Putamen (tissue), 1 donor: Measurements from ENCODE around the gene DOCK4.

Experiments used
- DNase-seq: peaks from one replicate; pipeline ENCODE4 v3.0.0-alpha.2; 2016; ENCODE audit warnings: low spot score

DOCK4 gene

GRCh38 chr7:112052498-112052897 lies 153.7 kb downstream of the DOCK4 start:
- DNase-seq = no peak

DNA sequence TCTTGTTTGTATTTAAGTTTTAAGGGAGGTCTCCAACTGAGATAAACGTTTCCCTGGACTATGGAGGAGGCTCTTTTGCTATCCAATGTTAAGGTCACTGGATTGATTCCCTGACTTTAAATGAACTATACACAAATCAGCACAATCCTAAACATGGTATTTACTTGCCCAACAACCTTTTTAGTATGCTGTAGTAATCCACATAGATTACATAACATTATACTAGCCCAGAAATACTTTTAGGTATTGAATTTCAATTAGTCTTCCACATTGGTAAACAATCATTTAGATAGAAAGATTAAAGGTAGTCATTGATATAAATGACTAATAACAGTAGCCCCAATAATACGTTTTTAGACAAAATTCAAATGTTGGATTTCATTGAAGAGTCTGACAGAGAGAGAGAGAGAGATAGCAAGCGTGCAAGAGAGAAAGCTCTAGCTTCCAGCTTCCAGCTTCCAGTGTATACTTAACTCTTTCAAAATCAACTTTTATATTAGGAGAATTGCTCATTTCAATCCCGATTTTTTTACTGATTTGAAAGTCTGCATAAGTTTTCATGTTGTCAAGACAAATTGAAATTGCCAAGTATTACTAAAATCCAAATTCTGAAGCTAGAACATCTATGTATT lies 155.8 kb downstream of the DOCK4 start:
- DNase-seq = no peak

DNA sequence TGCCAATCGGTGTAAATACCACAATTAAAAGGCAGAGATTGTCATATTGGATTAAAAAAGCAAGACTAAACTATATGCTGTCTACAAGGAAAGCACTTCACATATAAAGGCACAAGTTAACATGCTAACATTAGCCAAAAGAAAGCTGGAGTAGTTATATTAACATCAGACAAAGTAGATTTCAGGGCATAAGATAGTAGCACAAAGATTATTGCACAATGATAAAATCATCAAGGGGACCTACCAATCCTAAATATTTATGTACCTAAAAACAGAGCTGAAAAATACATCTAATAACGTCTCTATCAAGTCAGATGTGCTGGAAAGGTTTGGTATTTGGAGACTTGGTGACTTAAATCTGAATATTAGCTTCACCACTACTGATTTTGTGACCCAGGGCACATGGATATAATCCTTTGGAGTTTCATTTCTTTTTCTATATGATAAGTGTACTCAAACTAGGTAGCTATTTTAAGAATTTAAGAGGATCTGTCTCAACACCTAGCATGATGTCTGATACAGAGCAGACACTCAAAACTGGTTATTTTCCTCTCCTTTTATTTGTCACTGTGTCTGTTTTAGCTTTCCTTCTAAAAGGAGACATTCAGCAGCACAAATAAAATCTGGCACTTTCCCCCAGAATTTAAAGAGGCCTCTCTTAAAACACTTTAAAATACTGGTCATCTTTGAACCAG lies 156.5 kb downstream of the DOCK4 start:
- no peak for DNase-seq

DNA sequence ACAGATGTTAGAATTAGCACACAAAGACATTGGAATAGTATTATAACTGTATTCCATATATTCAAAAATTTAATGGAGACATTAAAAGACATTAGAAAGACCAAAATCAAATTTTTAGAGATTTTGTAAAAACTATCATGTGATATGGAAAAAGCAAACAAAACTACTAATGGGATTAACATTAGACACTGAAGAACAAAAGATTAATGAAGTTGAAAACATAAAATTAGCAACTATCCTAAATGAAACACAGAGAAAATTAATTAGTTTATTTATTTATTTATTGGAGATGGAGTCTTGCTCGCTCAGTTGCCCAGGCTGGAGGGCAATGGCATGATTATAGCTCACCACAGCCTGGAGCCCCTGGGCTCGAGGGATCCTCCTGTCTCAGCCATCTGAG lies 158.8 kb downstream of the DOCK4 start:
- no peak for DNase-seq

GRCh38 chr7:112045222-112045621 lies 161.0 kb downstream of the DOCK4 start:
- no peak for DNase-seq

- DNase-seq = no peak
These were observed 163.6 kb downstream of the DOCK4 start for GRCh38 chr7:112042631-112043030.

GRCh38 chr7:112038353-112038752 lies 167.8 kb downstream of the DOCK4 start:
- no peak for DNase-seq

- DNase-seq = no peak
These were observed 170.1 kb downstream of the DOCK4 start for GRCh38 chr7:112036071-112036470.

DNA sequence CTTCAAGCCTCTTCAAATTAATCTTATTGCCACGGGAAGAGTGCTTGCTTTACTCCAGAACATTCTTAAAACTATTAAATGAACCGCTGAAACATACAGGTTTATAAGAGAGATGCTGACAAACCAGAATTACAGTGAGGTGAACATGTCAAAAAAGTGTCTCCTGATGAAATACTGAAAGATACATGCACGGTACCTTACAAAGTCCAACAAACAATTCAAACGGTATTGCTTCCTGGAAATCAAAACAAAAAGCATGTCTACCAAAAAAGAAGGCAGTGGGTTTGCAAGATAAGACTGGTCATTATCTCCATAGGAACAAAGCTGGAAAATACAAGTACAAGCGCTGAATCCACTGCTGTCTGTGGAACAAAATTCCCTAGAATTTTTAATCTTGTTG lies 174.5 kb downstream of the DOCK4 start:
- no peak for DNase-seq

- DNase-seq = no peak
These were observed 180.6 kb downstream of the DOCK4 start for GRCh38 chr7:112025556-112025955.

DNA sequence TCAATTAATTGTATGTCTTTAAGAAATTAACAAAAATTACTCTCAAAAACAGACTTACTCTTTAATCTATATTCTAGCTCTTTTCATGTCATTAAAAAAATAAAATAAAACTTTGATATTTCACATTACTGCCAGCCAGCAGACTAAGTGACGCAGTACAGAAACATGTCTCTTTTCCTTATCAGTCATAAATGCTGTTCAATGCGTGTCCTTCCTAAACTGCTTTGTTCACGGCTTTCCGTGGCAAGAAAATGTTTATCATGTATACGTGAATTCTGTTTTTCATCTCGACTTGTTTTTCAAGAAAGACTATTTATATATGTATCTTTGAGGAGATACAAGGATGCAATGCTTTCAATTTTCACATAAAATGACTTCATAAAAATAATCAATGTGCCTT lies 182.4 kb downstream of the DOCK4 start:
- no peak for DNase-seq

- DNase-seq = no peak
These were observed 182.9 kb downstream of the DOCK4 start for GRCh38 chr7:112023282-112023681.

DNA sequence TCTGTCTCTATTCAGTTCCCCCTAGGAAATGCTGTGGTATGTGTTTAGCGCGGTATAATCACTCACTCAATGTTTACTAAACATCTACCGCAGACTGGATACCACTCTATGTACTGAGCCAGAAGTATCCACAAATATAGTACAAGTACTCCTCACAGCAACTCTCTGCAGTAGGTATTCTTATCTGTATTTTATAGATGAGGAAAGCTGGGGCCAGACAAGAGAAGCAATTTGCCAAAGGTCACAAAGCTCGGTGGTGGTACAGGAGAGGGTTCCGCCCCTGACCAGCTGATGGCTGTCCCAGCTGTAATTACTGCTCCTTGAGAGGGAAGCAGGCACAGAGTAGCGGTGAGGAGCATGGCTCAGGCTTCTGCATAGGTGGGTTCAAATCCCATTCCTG lies 184.1 kb downstream of the DOCK4 start:
- no peak for DNase-seq

- no peak for DNase-seq
These were observed 184.7 kb downstream of the DOCK4 start for GRCh38 chr7:112021379-112022044.

- no peak for DNase-seq
These were observed 185.4 kb downstream of the DOCK4 start for GRCh38 chr7:112020800-112021199.

DNA sequence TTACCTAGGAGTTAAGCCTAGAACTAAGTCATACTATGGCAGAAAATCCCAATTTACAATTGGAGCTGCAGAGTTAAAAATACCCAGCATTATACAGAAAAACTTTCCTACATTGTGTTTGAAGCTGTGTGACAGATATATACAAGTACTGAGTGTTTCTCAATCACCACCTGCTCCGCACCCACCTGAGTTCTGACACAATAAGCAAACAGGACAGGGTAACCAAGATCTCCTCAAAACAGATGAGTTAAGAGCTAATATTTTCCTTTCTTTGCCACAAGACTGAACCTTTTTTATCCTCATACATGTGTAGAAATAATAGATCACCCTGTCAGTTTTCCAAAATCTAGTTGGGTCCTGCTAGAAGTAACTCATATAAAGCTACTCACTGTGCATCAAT lies 186.3 kb downstream of the DOCK4 start:
- DNase-seq = no peak

GRCh38 chr7:112018305-112019030 lies 187.7 kb downstream of the DOCK4 start:
- no peak for DNase-seq

DNA sequence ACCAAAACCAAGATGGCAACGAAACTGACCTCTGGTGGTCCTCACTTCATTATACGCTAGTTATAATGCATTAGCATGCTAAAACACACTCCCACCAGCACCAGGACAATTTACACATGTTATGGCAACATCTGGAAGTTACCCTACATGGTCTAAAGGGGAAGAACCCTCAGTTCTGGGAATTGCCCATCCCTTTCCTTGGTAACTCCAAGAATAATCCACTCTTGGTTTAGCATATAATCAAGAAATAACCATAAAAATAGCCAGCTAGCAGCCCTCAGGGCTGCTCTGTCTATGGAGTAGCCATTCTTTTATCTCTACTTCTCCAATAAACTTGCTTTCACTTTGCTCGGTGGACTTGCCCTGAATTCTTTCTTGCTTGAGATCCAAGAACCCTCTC lies 191.1 kb downstream of the DOCK4 start:
- no peak for DNase-seq

DNA sequence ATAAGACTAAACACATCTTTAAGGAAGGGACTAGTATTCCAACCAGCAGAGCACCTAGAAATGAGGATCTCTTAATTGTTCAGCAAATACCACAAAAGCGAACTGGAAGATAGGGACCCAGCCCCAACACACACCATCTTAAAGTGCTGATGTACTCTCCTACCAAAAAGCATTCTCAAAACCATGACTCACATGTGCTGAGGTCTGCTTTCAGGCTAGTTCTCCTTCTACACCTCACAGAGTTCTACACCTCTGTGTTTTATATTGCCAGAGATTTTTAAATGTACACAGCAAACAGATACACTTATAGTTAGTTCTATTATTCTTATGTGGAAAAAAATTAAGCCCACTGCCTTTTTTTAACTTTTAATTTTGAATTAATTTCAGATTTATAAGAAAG lies 191.9 kb downstream of the DOCK4 start:
- DNase-seq = no peak

DNA sequence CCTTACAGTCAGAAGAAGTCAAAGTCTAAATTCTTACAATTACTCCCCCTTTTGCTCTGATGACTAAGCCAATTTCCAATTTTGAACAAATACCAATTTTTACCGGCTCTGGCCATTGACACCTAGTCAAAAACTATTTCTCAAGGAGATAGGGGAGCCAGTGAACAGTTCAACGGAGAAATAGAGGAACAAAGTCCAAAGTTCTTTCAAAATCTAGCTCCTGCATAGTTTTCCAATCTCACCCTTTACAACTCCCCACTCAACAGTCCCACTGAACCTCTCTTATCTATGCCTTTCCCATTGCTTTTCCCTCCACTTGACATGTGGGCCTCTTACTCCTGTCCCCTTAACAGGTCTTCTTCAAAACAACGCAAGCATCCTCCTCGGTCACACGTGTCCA lies 192.9 kb downstream of the DOCK4 start:
- DNase-seq = no peak

- DNase-seq = no peak
These were observed 194.0 kb downstream of the DOCK4 start for GRCh38 chr7:112012242-112012641.

DNA sequence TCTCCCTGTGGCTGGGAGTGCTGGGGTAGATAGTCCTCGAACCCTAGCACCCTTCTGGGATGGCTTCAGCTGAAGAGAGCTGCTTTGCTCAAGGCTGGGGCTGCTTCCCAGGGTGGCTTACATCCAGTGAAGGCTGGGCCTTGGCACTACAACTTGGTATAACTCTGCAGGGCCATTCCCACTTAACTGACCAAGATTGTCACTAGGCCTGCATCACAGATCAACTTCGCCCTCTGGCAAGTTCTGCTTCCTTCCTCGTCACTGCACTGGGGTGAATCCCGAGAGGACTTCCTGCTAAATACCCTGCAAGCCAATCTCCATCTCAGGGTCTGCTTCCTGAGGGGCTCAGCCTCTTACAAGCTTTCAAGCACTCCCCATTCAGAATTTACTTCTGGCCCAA lies 195.2 kb downstream of the DOCK4 start:
- DNase-seq = no peak

DNA sequence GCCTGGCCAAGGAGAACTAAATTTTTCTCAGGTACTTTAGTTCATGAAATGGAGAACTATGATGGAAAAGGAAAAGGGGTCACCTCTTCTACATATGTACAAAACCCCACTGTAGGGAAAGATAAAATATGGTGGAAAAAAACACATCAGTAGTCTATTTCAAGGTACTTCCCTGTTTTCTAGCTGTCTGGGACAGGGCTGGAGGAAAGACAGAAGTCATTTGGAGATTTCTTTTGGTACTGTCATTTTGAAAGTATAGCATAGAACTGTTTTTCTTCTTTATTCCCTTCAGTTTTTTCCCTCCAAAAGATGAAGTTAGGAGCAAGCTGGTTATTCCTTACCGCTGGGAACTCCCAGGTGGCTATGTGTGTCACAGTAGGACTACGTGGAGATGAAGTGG lies 196.1 kb downstream of the DOCK4 start:
- DNase-seq = no peak
